Lower lobe of right lung (tissue), 2 donors: ENCODE measurements around the gene SCGB1C2. TPM values are rescaled to one million over a fixed set of nuclear protein-coding genes. Genes with fewer than 3 reads are reported as not detected.
A peak's percentile ranks its signal among the peaks of the same experiment; 100 is the strongest.

ENCODE experiments used
- ATAC-seq, 2 donors: fragments of 200-7000 bp; cut with Tn5 transposase; one replicate each; pipeline ENCODE4 v1.9.1; 2020 to 2022; ENCODE audit warnings: mild to moderate bottlenecking in 2 of 2, moderate library complexity in 2 of 2
- DNase-seq: peaks from one replicate; pipeline ENCODE4 v3.0.0-alpha.2; 2020
- H3K27ac ChIP-seq: fragments of 200-600 bp; one replicate; pipeline ENCODE4 v1.8.0; 2022
- H3K27me3 ChIP-seq: fragments of 200-600 bp; one replicate; pipeline ENCODE4 v1.8.0; 2022; ENCODE audit warnings: low read depth
- H3K36me3 ChIP-seq: fragments of 200-600 bp; one replicate; pipeline ENCODE4 v1.8.0; 2022; ENCODE audit warnings: mild to moderate bottlenecking
- H3K4me1 ChIP-seq: fragments of 200-600 bp; one replicate; pipeline ENCODE4 v1.8.0; 2022
- H3K4me3 ChIP-seq: fragments of 200-600 bp; one replicate; pipeline ENCODE4 v1.8.0; 2022; ENCODE audit warnings: mild to moderate bottlenecking
- H3K9me3 ChIP-seq: fragments of 200-600 bp; one replicate; pipeline ENCODE4 v1.8.0; 2022
- intact Hi-C: fragments of 100-400 bp; cut with DNase I; formaldehyde crosslinking; loops from one replicate; pipeline ENCODE4 v1.11.0; 2022
- total RNA-seq: library from RNA; stranded (reverse); fragmentation: NEBNext Ultra II Directional; extraction: Animal tissue kit (Norgen Biotek cat#: 25700); gene quantifications from one replicate; pipeline ENCODE4 v1.2.1, GENCODE V29; 2021
- TF ChIP-seq, protein P1 (sequence below): fragments of 200-600 bp; IDR thresholded peaks from one replicate; pipeline ENCODE4 v1.8.0; 2022; ENCODE audit warnings: antibody characterized with exemption, mild to moderate bottlenecking
- donor health status: DM: no; HTN: yes; CAD: no; lungs with severe emphysema.

SCGB1C2 gene
- total RNA-seq, 1 donor from 2014 or later: not detected

GRCh38 chr17:149231-149630 lies 11.9 kb downstream of the SCGB1C2 start:
- intact Hi-C loops: no loop called here
- Histone ChIP-seq H3K36me3 (no peaks in the 10 kb centered on the region), H3K4me1 (no peaks in the 10 kb centered on the region), H3K9me3 (no peaks in the 10 kb centered on the region), H3K4me3 (no peak overlapping the region), H3K27me3 (no peaks in the 10 kb centered on the region), H3K27ac (no peak overlapping the region)
- DNase-seq (no peak), ATAC-seq (no peak)
- TF ChIP-seq, protein P1, sequence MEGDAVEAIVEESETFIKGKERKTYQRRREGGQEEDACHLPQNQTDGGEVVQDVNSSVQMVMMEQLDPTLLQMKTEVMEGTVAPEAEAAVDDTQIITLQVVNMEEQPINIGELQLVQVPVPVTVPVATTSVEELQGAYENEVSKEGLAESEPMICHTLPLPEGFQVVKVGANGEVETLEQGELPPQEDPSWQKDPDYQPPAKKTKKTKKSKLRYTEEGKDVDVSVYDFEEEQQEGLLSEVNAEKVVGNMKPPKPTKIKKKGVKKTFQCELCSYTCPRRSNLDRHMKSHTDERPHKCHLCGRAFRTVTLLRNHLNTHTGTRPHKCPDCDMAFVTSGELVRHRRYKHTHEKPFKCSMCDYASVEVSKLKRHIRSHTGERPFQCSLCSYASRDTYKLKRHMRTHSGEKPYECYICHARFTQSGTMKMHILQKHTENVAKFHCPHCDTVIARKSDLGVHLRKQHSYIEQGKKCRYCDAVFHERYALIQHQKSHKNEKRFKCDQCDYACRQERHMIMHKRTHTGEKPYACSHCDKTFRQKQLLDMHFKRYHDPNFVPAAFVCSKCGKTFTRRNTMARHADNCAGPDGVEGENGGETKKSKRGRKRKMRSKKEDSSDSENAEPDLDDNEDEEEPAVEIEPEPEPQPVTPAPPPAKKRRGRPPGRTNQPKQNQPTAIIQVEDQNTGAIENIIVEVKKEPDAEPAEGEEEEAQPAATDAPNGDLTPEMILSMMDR: no peak

- H3K36me3 ChIP-seq: no peaks in the 10 kb centered on the region
- no peaks in the 10 kb centered on the region for H3K4me1 ChIP-seq
- TF ChIP-seq, protein P1: no peak
- no peaks in the 10 kb centered on the region for H3K9me3 ChIP-seq
- no peak for ATAC-seq
- DNase-seq: peak; percentile 28
- no peak overlapping the region for H3K27ac ChIP-seq
- intact Hi-C loops: no loop called here
- no peak overlapping the region for H3K4me3 ChIP-seq
- no peaks in the 10 kb centered on the region for H3K27me3 ChIP-seq
Observed at GRCh38 chr17:149897-150584, 12.7 kb downstream of the SCGB1C2 start.

GRCh38 chr17:151004-151403 lies 13.6 kb downstream of the SCGB1C2 start:
- no peak overlapping the region for H3K4me3 ChIP-seq
- TF ChIP-seq, protein P1: no peak
- no peak overlapping the region for H3K27ac ChIP-seq
- H3K27me3 ChIP-seq: no peaks in the 10 kb centered on the region
- intact Hi-C loops: no loop called here
- peaks cover 6% of the 10 kb centered on the region for H3K36me3 ChIP-seq
- H3K4me1 ChIP-seq: no peaks in the 10 kb centered on the region
- DNase-seq: peak; percentile 6
- no peak for ATAC-seq
- H3K9me3 ChIP-seq: no peaks in the 10 kb centered on the region

GRCh38 chr17:151886-152859 lies 14.8 kb downstream of the SCGB1C2 start:
- no peak for ATAC-seq
- no peaks in the 10 kb centered on the region for H3K9me3 ChIP-seq
- peak; percentile 31 for DNase-seq
- H3K36me3 ChIP-seq: peaks cover 7% of the 10 kb centered on the region
- H3K4me1 ChIP-seq: no peaks in the 10 kb centered on the region
- TF ChIP-seq, protein P1: no peak
- H3K4me3 ChIP-seq: no peak overlapping the region
- no peak overlapping the region for H3K27ac ChIP-seq
- intact Hi-C loops: no loop called here
- no peaks in the 10 kb centered on the region for H3K27me3 ChIP-seq

- TF ChIP-seq, protein P1: no peak
- Histone ChIP-seq H3K27me3 (no peaks in the 10 kb centered on the region), H3K36me3 (peaks cover 7% of the 10 kb centered on the region), H3K4me1 (no peaks in the 10 kb centered on the region), H3K9me3 (no peaks in the 10 kb centered on the region), H3K4me3 (no peak overlapping the region), H3K27ac (no peak overlapping the region)
- peak; percentile 32 for DNase-seq
- no peak for ATAC-seq
- intact Hi-C loops: no loop called here
Observed at GRCh38 chr17:152860-153420, 15.6 kb downstream of the SCGB1C2 start.
